Measurements from ENCODE around the gene CDH4. TPM values are rescaled to one million over a fixed set of nuclear protein-coding genes. Genes with fewer than 3 reads are reported as not detected.

Gene CDH4
- total RNA-seq, 1 experiment from 2014 or later = not detected

GRCh38 chr20:61566691-61567090 is 314.6 kb downstream of the CDH4 start:
- Histone ChIP-seq H3K4me2 (no peak overlapping the region), H4K20me1 (ENCODE audit: insufficient read depth) (no peaks in the 10 kb centered on the region), H3K4me3 (no peak overlapping the region), H3K9me3 (ENCODE audit: insufficient read depth, low read depth) (no peaks in the 10 kb centered on the region), H3K27me3 (ENCODE audit: insufficient read depth, low read depth) (peaks cover 88% of the 10 kb centered on the region), H3K9me2 (ENCODE audit: insufficient read depth) (no peaks in the 10 kb centered on the region), H3K36me3 (ENCODE audit: low read depth) (no peaks in the 10 kb centered on the region), H3K79me2 (ENCODE audit: low read depth) (no peaks in the 10 kb centered on the region), H2AFZ (no peak overlapping the region), H3K4me1 (replicated peaks; ENCODE audit: insufficient read depth) (no peaks in the 10 kb centered on the region), H3F3A (ENCODE audit: insufficient read depth, low read depth) (no peaks in the 10 kb centered on the region), H3K27ac (no peak overlapping the region)
- no TSS peak for BruUV-seq (replicated peaks)
- ChIA-PET POLR2A (ENCODE audit: unreplicated experiment) (no interaction called here), CTCF (no interaction called here)
- TF ChIP-seq EZH2 (IDR thresholded peaks at IDR 0.05; ENCODE audit: low read depth) (no peak), CTCF (conservative IDR thresholded peaks at IDR 0.05) (no peak)
- DNase-seq = no peak
- intact Hi-C loops (cut with micrococcal nuclease; ENCODE audit: unreplicated experiment) = no loop called here

GRCh38 chr20:61567204-61567603 is 315.1 kb downstream of the CDH4 start:
- H3F3A ChIP-seq (ENCODE audit: insufficient read depth, low read depth) = no peaks in the 10 kb centered on the region
- intact Hi-C loops (cut with micrococcal nuclease; ENCODE audit: unreplicated experiment) = no loop called here
- TF ChIP-seq EZH2 (IDR thresholded peaks at IDR 0.05; ENCODE audit: low read depth) (no peak), CTCF (conservative IDR thresholded peaks at IDR 0.05) (no peak)
- no peak for DNase-seq
- no peaks in the 10 kb centered on the region for H3K4me1 ChIP-seq (replicated peaks; ENCODE audit: insufficient read depth)
- BruUV-seq (replicated peaks) = no TSS peak
- H3K4me2 ChIP-seq = no peak overlapping the region
- H3K27ac ChIP-seq = no peak overlapping the region
- H3K36me3 ChIP-seq (ENCODE audit: low read depth) = no peaks in the 10 kb centered on the region
- no peaks in the 10 kb centered on the region for H4K20me1 ChIP-seq (ENCODE audit: insufficient read depth)
- H3K27me3 ChIP-seq (ENCODE audit: insufficient read depth, low read depth) = peaks cover 90% of the 10 kb centered on the region
- no peak overlapping the region for H2AFZ ChIP-seq
- POLR2A ChIA-PET (ENCODE audit: unreplicated experiment) = no interaction called here
- no peaks in the 10 kb centered on the region for H3K9me3 ChIP-seq (ENCODE audit: insufficient read depth, low read depth)
- H3K79me2 ChIP-seq (ENCODE audit: low read depth) = no peaks in the 10 kb centered on the region
- H3K9me2 ChIP-seq (ENCODE audit: insufficient read depth) = no peaks in the 10 kb centered on the region
- CTCF ChIA-PET = no interaction called here
- H3K4me3 ChIP-seq = no peak overlapping the region

GRCh38 chr20:61569825-61570224 is 317.8 kb downstream of the CDH4 start:
- no TSS peak for BruUV-seq (replicated peaks)
- no peak overlapping the region for H2AFZ ChIP-seq
- POLR2A ChIA-PET (ENCODE audit: unreplicated experiment) = no interaction called here
- no peak for DNase-seq
- no peak overlapping the region for H3K4me2 ChIP-seq
- H4K20me1 ChIP-seq (ENCODE audit: insufficient read depth) = no peaks in the 10 kb centered on the region
- H3K9me2 ChIP-seq (ENCODE audit: insufficient read depth) = no peaks in the 10 kb centered on the region
- no peak for TF ChIP-seq EZH2 (IDR thresholded peaks at IDR 0.05; ENCODE audit: low read depth)
- no peak for TF ChIP-seq CTCF (conservative IDR thresholded peaks at IDR 0.05)
- CTCF ChIA-PET = no interaction called here
- intact Hi-C loops (cut with micrococcal nuclease; ENCODE audit: unreplicated experiment) = no loop called here
- no peaks in the 10 kb centered on the region for H3K36me3 ChIP-seq (ENCODE audit: low read depth)
- H3K79me2 ChIP-seq (ENCODE audit: low read depth) = no peaks in the 10 kb centered on the region
- H3K27ac ChIP-seq = no peak overlapping the region
- no peaks in the 10 kb centered on the region for H3K9me3 ChIP-seq (ENCODE audit: insufficient read depth, low read depth)
- no peaks in the 10 kb centered on the region for H3K4me1 ChIP-seq (replicated peaks; ENCODE audit: insufficient read depth)
- H3K27me3 ChIP-seq (ENCODE audit: insufficient read depth, low read depth) = peaks cover 75% of the 10 kb centered on the region
- H3K4me3 ChIP-seq = no peak overlapping the region
- no peaks in the 10 kb centered on the region for H3F3A ChIP-seq (ENCODE audit: insufficient read depth, low read depth)
